Spinal cord (tissue), 10 donors: ENCODE results near the gene PSKH1. TPM values are rescaled to one million over a fixed set of nuclear protein-coding genes. Genes with fewer than 3 reads are reported as not detected.
"Not testable (repeated sequence)": the region's sequence is repeated elsewhere in the genome, so short reads cannot be mapped to it uniquely, and the experiment has no call there.

Experiments used
- DNase-seq, 6 donors: peaks; one replicate each; pipeline versions ENCODE4 v3.0.0 to v3.0.0-alpha.2; 2013 to 2015; ENCODE audit warnings: low spot score in 6 of 6, low read depth in 4 of 6
- H3K27ac ChIP-seq: one replicate; pipeline ENCODE4 v1.5.1; 2013; ENCODE audit warnings: low read depth, low read length, control low read depth
- H3K27me3 ChIP-seq: one replicate; pipeline ENCODE4 v1.6.1; 2013; ENCODE audit warnings: low read length; ENCODE audit not compliant: control insufficient read depth, insufficient read depth
- H3K36me3 ChIP-seq: one replicate; pipeline ENCODE4 v1.6.1; 2013; ENCODE audit warnings: low read length; ENCODE audit not compliant: control insufficient read depth, insufficient read depth
- H3K4me1 ChIP-seq: one replicate; pipeline ENCODE4 v1.6.1; 2013; ENCODE audit warnings: low read length; ENCODE audit not compliant: control insufficient read depth, insufficient read depth
- H3K4me3 ChIP-seq: one replicate; pipeline ENCODE4 v1.5.1; 2013; ENCODE audit warnings: low read depth, low read length, control low read depth
- H3K9me3 ChIP-seq: one replicate; pipeline ENCODE4 v1.6.1; 2013; ENCODE audit warnings: low read length; ENCODE audit not compliant: control insufficient read depth, insufficient read depth
- WGBS: methylation state at CpG from one replicate; pipeline ENCODE4 v1.1.5; 2013; ENCODE audit warnings: missing lambda C conversion rate; ENCODE audit not compliant: insufficient coverage; 5-methylcytosine and 5-hydroxymethylcytosine counted together
- polyA plus RNA-seq, 2 donors: library from polyadenylated mRNA; unstranded; fragments of 120-200 nt; gene quantifications; one replicate each; pipeline ENCODE4 v1.2.1, GENCODE V29; 2013; ENCODE audit not compliant: insufficient read length in 2 of 2
- small RNA-seq: library from RNA; depleted of rRNA; stranded (forward); fragments of <200 nt; gene quantifications from one replicate; pipeline ENCODE3, GENCODE V24; 2014; ENCODE audit warnings: low replicate concordance
- total RNA-seq, 2 donors: library from RNA; depleted of rRNA in 1 of 2; stranded (reverse); fragments of 120-200 nt in 1 of 2; fragments of >200 nt in 1 of 2; gene quantifications; one replicate each; pipeline versions ENCODE4 v1.2.3 to v1.2.4, GENCODE V29; 2013 to 2014
- donor health status: healthy.

The PSKH1 gene
- total and polyA plus RNA-seq, 4 donors: 8.7 to 31.7 (median 25.0) TPM

- 97% methylated on average over 3 of the region's 7 CpGs for WGBS
- not testable (repeated sequence) for H3K9me3 ChIP-seq, H3K36me3 ChIP-seq, H3K27ac ChIP-seq, DNase-seq, H3K4me3 ChIP-seq
- H3K4me1 ChIP-seq: peaks cover 15% of the 10 kb centered on the region
- peaks cover 15% of the 10 kb centered on the region for H3K27me3 ChIP-seq
These were observed 79.2 kb downstream of the PSKH1 start for GRCh38 chr16:67972285-67972684.

- no peak overlapping the region for H3K4me3 ChIP-seq
- no peak for DNase-seq
- no peaks in the 10 kb centered on the region for H3K9me3 ChIP-seq
- no peak overlapping the region for H3K27ac ChIP-seq
- H3K4me1 ChIP-seq: no peaks in the 10 kb centered on the region
- no peaks in the 10 kb centered on the region for H3K36me3 ChIP-seq
- H3K27me3 ChIP-seq: no peaks in the 10 kb centered on the region
- WGBS: 82% methylated on average over 12 of the region's 14 CpGs
These were observed 82.5 kb downstream of the PSKH1 start for GRCh38 chr16:67975321-67976105.

GRCh38 chr16:67976205-67976604 is 83.2 kb downstream of the PSKH1 start:
- no peak overlapping the region for H3K27ac ChIP-seq
- DNase-seq: no peak
- H3K9me3 ChIP-seq: no peaks in the 10 kb centered on the region
- no peaks in the 10 kb centered on the region for H3K27me3 ChIP-seq
- 95% methylated on average over 2 of the region's 2 CpGs for WGBS
- H3K36me3 ChIP-seq: no peaks in the 10 kb centered on the region
- no peaks in the 10 kb centered on the region for H3K4me1 ChIP-seq
- no peak overlapping the region for H3K4me3 ChIP-seq

- no peak for DNase-seq
- Histone ChIP-seq H3K36me3 (no peaks in the 10 kb centered on the region), H3K27ac (no peak overlapping the region), H3K9me3 (no peaks in the 10 kb centered on the region), H3K4me1 (no peaks in the 10 kb centered on the region), H3K4me3 (no peak overlapping the region), H3K27me3 (no peaks in the 10 kb centered on the region)
- WGBS: 76% methylated on average over 5 of the region's 5 CpGs
These were observed 84.0 kb downstream of the PSKH1 start for GRCh38 chr16:67977005-67977404.

- Histone ChIP-seq H3K27me3 (no peaks in the 10 kb centered on the region), H3K36me3 (no peaks in the 10 kb centered on the region), H3K27ac (no peak overlapping the region), H3K4me3 (no peak overlapping the region), H3K4me1 (no peaks in the 10 kb centered on the region), H3K9me3 (no peaks in the 10 kb centered on the region)
- no peak for DNase-seq
- 87% methylated on average over 6 of the region's 9 CpGs for WGBS
These were observed 84.6 kb downstream of the PSKH1 start for GRCh38 chr16:67977469-67978227.

Small RNA genes lying within 50 kb of the gene (small RNA-seq; reads per million reads assigned to genes)
- gene AC040162.2: not detected
- gene NRN1L: not detected

Other genes starting within 250 kb of the PSKH1 start
- 1 to 10 TPM; 2.0 to 3.4 TPM for gene CARMIL2, start 248.1 kb upstream of the PSKH1 start, total RNA-seq
- 10 to 100 TPM; 37.6 to 40.0 TPM for gene CARMIL2, start 248.1 kb upstream of the PSKH1 start, polyA plus RNA-seq
- gene ACD, start 233.0 kb upstream of the PSKH1 start, total RNA-seq: 10 to 100 TPM; 15.8 to 23.9 TPM
- gene ACD, start 233.0 kb upstream of the PSKH1 start, polyA plus RNA-seq: 10 to 100 TPM; 39.7 to 49.3 TPM
- gene PARD6A, start 232.3 kb upstream of the PSKH1 start, total RNA-seq: 1 to 10 TPM; 7.2 to 8.3 TPM
- 10 to 100 TPM; 20.5 to 20.9 TPM for gene PARD6A, start 232.3 kb upstream of the PSKH1 start, polyA plus RNA-seq
- 10 to 100 TPM in 1 of 2 donors, 1 to 10 TPM in 1; 9.5 to 29.4 TPM for gene ENKD1, start 226.5 kb upstream of the PSKH1 start, total RNA-seq
- gene ENKD1, start 226.5 kb upstream of the PSKH1 start, polyA plus RNA-seq: 10 to 100 TPM; 28.9 to 30.2 TPM
- gene C16orf86, start 226.4 kb upstream of the PSKH1 start, total RNA-seq: 1 to 10 TPM; 2.8 to 6.9 TPM
- gene C16orf86, start 226.4 kb upstream of the PSKH1 start, polyA plus RNA-seq: 1 to 10 TPM; 4.2 to 6.2 TPM
- gene GFOD2, start 173.9 kb upstream of the PSKH1 start, total RNA-seq: 10 to 100 TPM; 26.1 to 26.8 TPM
- 10 to 100 TPM; 48.0 to 56.0 TPM for gene GFOD2, start 173.9 kb upstream of the PSKH1 start, polyA plus RNA-seq
- 1 to 10 TPM; 6.7 to 8.2 TPM for gene RANBP10, start 86.7 kb upstream of the PSKH1 start, total RNA-seq
- gene RANBP10, start 86.7 kb upstream of the PSKH1 start, polyA plus RNA-seq: 10 to 100 TPM; 15.9 to 25.6 TPM
- 10 to 100 TPM in 1 of 2 donors, 1 to 10 TPM in 1; 4.3 to 11.7 TPM for gene TSNAXIP1, start 86.4 kb upstream of the PSKH1 start, total RNA-seq
- 10 to 100 TPM; 14.9 to 20.0 TPM for gene TSNAXIP1, start 86.4 kb upstream of the PSKH1 start, polyA plus RNA-seq
- 10 to 100 TPM; 22.4 to 39.7 TPM for gene THAP11, start 50.9 kb upstream of the PSKH1 start, total RNA-seq
- gene THAP11, start 50.9 kb upstream of the PSKH1 start, polyA plus RNA-seq: 10 to 100 TPM; 31.3 to 34.9 TPM
- 10 to 100 TPM; 47.7 to 82.6 TPM for gene NUTF2, start 46.3 kb upstream of the PSKH1 start, total RNA-seq
- gene NUTF2, start 46.3 kb upstream of the PSKH1 start, polyA plus RNA-seq: 100 to 1,000 TPM; 138 to 150 TPM
- gene CENPT, start 45.6 kb upstream of the PSKH1 start, total RNA-seq: 10 to 100 TPM; 22.1 to 50.8 TPM
- gene CENPT, start 45.6 kb upstream of the PSKH1 start, polyA plus RNA-seq: 10 to 100 TPM; 60.0 to 79.2 TPM
- gene EDC4, start 20.2 kb upstream of the PSKH1 start, total RNA-seq: 10 to 100 TPM; 40.8 to 46.7 TPM
- 10 to 100 TPM; 92.0 to 97.9 TPM for gene EDC4, start 20.2 kb upstream of the PSKH1 start, polyA plus RNA-seq
- gene NRN1L, start 8.4 kb upstream of the PSKH1 start, total RNA-seq: 1 to 10 TPM in 1 of 2 donors, under 1 TPM in 1; 0.89 to 2.5 TPM
- 1 to 10 TPM; 1.4 to 1.6 TPM for gene NRN1L, start 8.4 kb upstream of the PSKH1 start, polyA plus RNA-seq
- 1 to 10 TPM in 1 of 2 donors, under 1 TPM in 1; 0.89 to 1.4 TPM for gene CTRL, start 38.6 kb downstream of the PSKH1 start, total RNA-seq
- 1 to 10 TPM; 4.6 to 8.1 TPM for gene CTRL, start 38.6 kb downstream of the PSKH1 start, polyA plus RNA-seq
- gene PSMB10, start 43.6 kb downstream of the PSKH1 start, total RNA-seq: 10 to 100 TPM; 18.7 to 64.5 TPM
- 10 to 100 TPM; 61.9 to 64.1 TPM for gene PSMB10, start 43.6 kb downstream of the PSKH1 start, polyA plus RNA-seq
- 10 to 100 TPM in 1 of 2 donors, 1 to 10 TPM in 1; 5.8 to 18.4 TPM for gene LCAT, start 50.9 kb downstream of the PSKH1 start, total RNA-seq
- gene LCAT, start 50.9 kb downstream of the PSKH1 start, polyA plus RNA-seq: 10 to 100 TPM; 35.3 to 50.0 TPM
- 10 to 100 TPM; 31.8 to 45.4 TPM for gene SLC12A4, start 75.4 kb downstream of the PSKH1 start, total RNA-seq
- gene SLC12A4, start 75.4 kb downstream of the PSKH1 start, polyA plus RNA-seq: 10 to 100 TPM; 52.9 to 58.8 TPM
- under 1 TPM in 1 of 2 donors, not detected in 1; 0.11 TPM for gene DPEP3, start 87.2 kb downstream of the PSKH1 start, total RNA-seq
- under 1 TPM; 0.12 to 0.22 TPM for gene DPEP3, start 87.2 kb downstream of the PSKH1 start, polyA plus RNA-seq
- 1 to 10 TPM; 2.7 to 3.0 TPM for gene DPEP2, start 106.2 kb downstream of the PSKH1 start, total RNA-seq
- gene DPEP2, start 106.2 kb downstream of the PSKH1 start, polyA plus RNA-seq: 1 to 10 TPM; 1.0 to 2.3 TPM
- gene DPEP2NB, start 122.7 kb downstream of the PSKH1 start, total RNA-seq: not detected
- not detected for gene DPEP2NB, start 122.7 kb downstream of the PSKH1 start, polyA plus RNA-seq
- 1 to 10 TPM; 6.9 to 7.4 TPM for gene DDX28, start 130.0 kb downstream of the PSKH1 start, total RNA-seq
- 1 to 10 TPM; 8.2 to 9.7 TPM for gene DDX28, start 130.0 kb downstream of the PSKH1 start, polyA plus RNA-seq
- gene DUS2, start 130.0 kb downstream of the PSKH1 start, total RNA-seq: 10 to 100 TPM; 13.9 to 16.8 TPM
- 10 to 100 TPM; 13.3 to 17.2 TPM for gene DUS2, start 130.0 kb downstream of the PSKH1 start, polyA plus RNA-seq
- gene NFATC3, start 192.1 kb downstream of the PSKH1 start, total RNA-seq: 10 to 100 TPM; 24.7 to 36.7 TPM
- 10 to 100 TPM; 15.1 to 16.9 TPM for gene NFATC3, start 192.1 kb downstream of the PSKH1 start, polyA plus RNA-seq